GM21515 (cell line): ENCODE results near the gene PJA1.

Experiments used
- ATAC-seq: cut with Tn5 transposase; IDR thresholded peaks from one replicate; pipeline ENCODE4 v1.9.1; 2021; ENCODE audit not compliant: unreplicated experiment

The PJA1 gene

GRCh38 chrX:69117876-69118526 lies 47.3 kb downstream of the PJA1 start:
- no peak for ATAC-seq

DNA sequence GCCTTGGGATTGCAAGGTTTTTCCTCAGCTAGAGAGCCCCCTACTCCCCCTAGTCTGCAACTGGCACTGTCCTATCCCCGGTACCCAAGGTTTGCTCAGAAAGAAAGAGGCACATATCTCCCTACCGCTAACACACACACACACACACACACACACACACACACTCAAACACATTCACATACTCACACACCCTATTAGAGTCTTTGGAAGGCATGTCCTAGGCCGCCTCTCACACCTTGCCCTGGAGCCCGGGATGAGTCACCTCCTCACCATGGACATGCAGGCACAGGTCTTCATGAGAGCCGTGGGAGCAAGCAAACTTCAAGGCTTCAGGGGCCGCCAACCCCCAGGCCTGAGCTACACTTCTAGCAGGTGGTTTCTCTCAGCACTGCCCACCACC lies 49.2 kb downstream of the PJA1 start:
- ATAC-seq: no peak

GRCh38 chrX:69113723-69114122 lies 51.5 kb downstream of the PJA1 start:
- no peak for ATAC-seq
